PC-9 (cell line): ENCODE data around the gene UNC119.

Source experiments
- CTCF ChIP-seq: fragments of 200-600 bp; sonication (generic); conservative IDR thresholded peaks from 2 replicates; pipeline ENCODE4 v1.6.1; 2017; ENCODE audit warnings: mixed run types, antibody characterized with exemption, mild to moderate bottlenecking, moderate library complexity
- EZH2 ChIP-seq: fragments of 200-600 bp; sonication (generic); IDR thresholded peaks from 2 replicates; pipeline ENCODE4 v1.8.0; 2017; ENCODE audit warnings: antibody characterized with exemption, low read depth

GRCh38 chr17:28519236-28519635 lies 33.2 kb downstream of the UNC119 start:
- no peak for TF ChIP-seq CTCF
- no peak for TF ChIP-seq EZH2
